ENCODE results near the gene PTCD1.

DNA sequence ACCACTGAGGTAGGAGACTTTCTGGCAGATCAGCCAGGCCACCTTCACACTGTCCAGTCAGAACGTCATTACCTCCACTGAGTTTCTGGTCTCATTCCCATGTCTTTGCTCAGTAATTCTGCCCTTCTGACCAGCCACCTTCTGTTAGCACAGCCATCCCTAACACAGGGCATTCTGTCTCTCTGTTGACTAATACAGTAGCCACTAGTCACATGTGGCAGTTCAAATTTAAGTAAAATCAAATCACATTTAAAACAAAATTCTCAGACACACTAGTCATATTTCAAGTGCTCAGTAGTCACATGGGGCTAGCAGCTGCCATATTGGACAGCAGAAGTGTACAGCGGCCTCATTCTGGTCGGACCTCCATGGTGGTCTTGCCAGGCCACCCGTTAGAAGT lies 7.5 kb upstream of the PTCD1 start:
- TF ChIP-seq POLR2A (IDR thresholded peaks at IDR 0.05) (no peak), POLR2AphosphoS5 (IDR thresholded peaks at IDR 0.05) (no peak), EP300 (IDR thresholded peaks at IDR 0.05) (no peak)
- TF ChIP-seq, protein P1, sequence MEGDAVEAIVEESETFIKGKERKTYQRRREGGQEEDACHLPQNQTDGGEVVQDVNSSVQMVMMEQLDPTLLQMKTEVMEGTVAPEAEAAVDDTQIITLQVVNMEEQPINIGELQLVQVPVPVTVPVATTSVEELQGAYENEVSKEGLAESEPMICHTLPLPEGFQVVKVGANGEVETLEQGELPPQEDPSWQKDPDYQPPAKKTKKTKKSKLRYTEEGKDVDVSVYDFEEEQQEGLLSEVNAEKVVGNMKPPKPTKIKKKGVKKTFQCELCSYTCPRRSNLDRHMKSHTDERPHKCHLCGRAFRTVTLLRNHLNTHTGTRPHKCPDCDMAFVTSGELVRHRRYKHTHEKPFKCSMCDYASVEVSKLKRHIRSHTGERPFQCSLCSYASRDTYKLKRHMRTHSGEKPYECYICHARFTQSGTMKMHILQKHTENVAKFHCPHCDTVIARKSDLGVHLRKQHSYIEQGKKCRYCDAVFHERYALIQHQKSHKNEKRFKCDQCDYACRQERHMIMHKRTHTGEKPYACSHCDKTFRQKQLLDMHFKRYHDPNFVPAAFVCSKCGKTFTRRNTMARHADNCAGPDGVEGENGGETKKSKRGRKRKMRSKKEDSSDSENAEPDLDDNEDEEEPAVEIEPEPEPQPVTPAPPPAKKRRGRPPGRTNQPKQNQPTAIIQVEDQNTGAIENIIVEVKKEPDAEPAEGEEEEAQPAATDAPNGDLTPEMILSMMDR (IDR thresholded peaks at IDR 0.05) = no peak
